Stomach (tissue), 9 donors: ENCODE results near the gene SLC41A3. TPM values are rescaled to one million over a fixed set of nuclear protein-coding genes. Genes with fewer than 3 reads are reported as not detected.

Source experiments
- DNase-seq, 2 donors: peaks; one replicate each; pipeline versions ENCODE4 v3.0.0 to v3.0.0-alpha.2; 2013 to 2019
- H3K27ac ChIP-seq, 5 donors: fragments of 200-600 bp in 4 of 5; sonication (generic) in 4 of 5; one replicate each; pipeline ENCODE4 v1.5.1; 2013 to 2019; ENCODE audit warnings: mild to moderate bottlenecking in 1 of 5, moderate library complexity in 1 of 5
- H3K27me3 ChIP-seq, 3 donors: fragments of 200-600 bp; sonication (generic); one replicate each; pipeline ENCODE4 v1.5.1; 2017 to 2019; ENCODE audit warnings: mixed run types in 1 of 3
- H3K36me3 ChIP-seq, 4 donors: fragments of 200-600 bp; sonication (generic); 1 replicate in 3 of 4; 2 replicates in 1 of 4; pipeline ENCODE4 v1.5.1; 2016 to 2019
- H3K4me1 ChIP-seq, 4 donors: fragments of 200-600 bp; sonication (generic); one replicate each; pipeline ENCODE4 v1.5.1; 2016 to 2019
- H3K4me3 ChIP-seq, 4 donors: fragments of 200-600 bp; sonication (generic) in 3 of 4; one replicate each; pipeline ENCODE4 v1.5.1; 2016 to 2019; ENCODE audit warnings: mild to moderate bottlenecking in 1 of 4
- H3K9me3 ChIP-seq, 4 donors: fragments of 200-600 bp; sonication (generic); one replicate each; pipeline ENCODE4 v1.5.1; 2016 to 2019
- EP300 ChIP-seq: sonication (generic); formaldehyde crosslinking; IDR thresholded peaks from one replicate; pipeline ENCODE4 v1.6.1; 2017; ENCODE audit warnings: antibody characterized with exemption
- POLR2A ChIP-seq, 4 donors: fragments of 450-650 bp; IDR thresholded peaks; one replicate each; pipeline ENCODE4 v1.6.1; 2016; ENCODE audit warnings: antibody characterized with exemption in 4 of 4, control low read depth in 2 of 4, mild to moderate bottlenecking in 1 of 4, moderate library complexity in 1 of 4
- POLR2AphosphoS5 ChIP-seq, 3 donors: sonication (generic); formaldehyde crosslinking; IDR thresholded peaks; one replicate each; pipeline ENCODE4 v1.6.1; 2016; ENCODE audit warnings: antibody characterized with exemption in 3 of 3
- WGBS, 5 donors: extraction: QIAGEN DNeasy Blood & Tissue Kit in 3 of 5; methylation state at CpG; one replicate each; pipeline versions ENCODE4 v1.1.5 to v1.1.7; 2013 to 2018; 5-methylcytosine and 5-hydroxymethylcytosine counted together
- intact Hi-C: fragments of 100-400 bp; cut with DNase I; formaldehyde crosslinking; loops from one replicate; pipeline ENCODE4 v1.15.1; 2023; ENCODE audit warnings: low total_unique reads
- polyA plus RNA-seq, 3 donors: library from polyadenylated mRNA; stranded (reverse); fragments of 200-250 nt; gene quantifications; one replicate each; pipeline ENCODE4 v1.2.3, GENCODE V29; 2013
- total RNA-seq, 5 donors: library from RNA; depleted of rRNA; stranded (reverse); fragments of >200 nt; gene quantifications; one replicate each; pipeline versions ENCODE4 v1.1.0 to v1.2.3, GENCODE V29; 2014 to 2016
- TF ChIP-seq, protein P1 (sequence below), 7 experiments: fragments of 450-650 bp in 4 of 7; fragments of 200-600 bp in 3 of 7; sonication (generic) in 3 of 7; IDR thresholded peaks; one replicate each; pipeline ENCODE4 v1.5.1; 2016 to 2019; ENCODE audit warnings: antibody characterized with exemption in 7 of 7, control low read depth in 2 of 7, mild to moderate bottlenecking in 1 of 7
- donor health status: healthy with polysubstance abuse.
- donor health status: Bipolar disorder and iron deficiency.
- donor health status: healthy.

Gene SLC41A3
- total and polyA plus RNA-seq, 8 donors: 15.4 to 81.7 (median 27.9) TPM

DNA sequence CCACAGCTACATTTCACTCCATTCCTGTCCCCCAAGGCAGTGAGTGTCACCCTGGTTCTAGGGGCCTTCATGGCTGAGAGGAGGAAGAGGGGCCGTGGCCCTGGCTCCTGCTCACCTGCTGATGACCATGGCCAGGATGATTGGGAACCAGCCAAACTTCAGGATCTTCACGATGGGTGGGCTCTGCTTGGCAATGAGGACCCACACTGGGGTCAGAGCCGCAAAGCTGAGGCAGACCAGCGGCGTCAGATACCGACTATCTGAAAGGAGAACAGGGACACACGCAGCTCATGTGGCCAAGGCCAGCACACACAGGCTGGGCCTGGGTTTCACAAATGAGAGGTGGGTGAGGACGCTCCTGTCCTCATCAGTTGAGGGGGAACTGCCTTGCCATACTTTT lies 67.3 kb downstream of the SLC41A3 start:
- WGBS, 5 donors: 94 to 97% (median 96%) methylated on average over 7 to 8 of the region's 8 CpGs
- Histone ChIP-seq H3K36me3 (peaks cover 0 to 75% (median 58%) of the 10 kb centered on the region in 4 donors), H3K27ac (no peak overlapping the region), H3K4me3 (no peak overlapping the region), H3K27me3 (no peaks in the 10 kb centered on the region), H3K4me1 (no peaks in the 10 kb centered on the region), H3K9me3 (no peaks in the 10 kb centered on the region)
- DNase-seq: no peak
- TF ChIP-seq POLR2AphosphoS5 (IDR thresholded peaks at IDR 0.05) (no peak), POLR2A (IDR thresholded peaks at IDR 0.05) (no peak), EP300 (no peak)
- TF ChIP-seq, protein P1, sequence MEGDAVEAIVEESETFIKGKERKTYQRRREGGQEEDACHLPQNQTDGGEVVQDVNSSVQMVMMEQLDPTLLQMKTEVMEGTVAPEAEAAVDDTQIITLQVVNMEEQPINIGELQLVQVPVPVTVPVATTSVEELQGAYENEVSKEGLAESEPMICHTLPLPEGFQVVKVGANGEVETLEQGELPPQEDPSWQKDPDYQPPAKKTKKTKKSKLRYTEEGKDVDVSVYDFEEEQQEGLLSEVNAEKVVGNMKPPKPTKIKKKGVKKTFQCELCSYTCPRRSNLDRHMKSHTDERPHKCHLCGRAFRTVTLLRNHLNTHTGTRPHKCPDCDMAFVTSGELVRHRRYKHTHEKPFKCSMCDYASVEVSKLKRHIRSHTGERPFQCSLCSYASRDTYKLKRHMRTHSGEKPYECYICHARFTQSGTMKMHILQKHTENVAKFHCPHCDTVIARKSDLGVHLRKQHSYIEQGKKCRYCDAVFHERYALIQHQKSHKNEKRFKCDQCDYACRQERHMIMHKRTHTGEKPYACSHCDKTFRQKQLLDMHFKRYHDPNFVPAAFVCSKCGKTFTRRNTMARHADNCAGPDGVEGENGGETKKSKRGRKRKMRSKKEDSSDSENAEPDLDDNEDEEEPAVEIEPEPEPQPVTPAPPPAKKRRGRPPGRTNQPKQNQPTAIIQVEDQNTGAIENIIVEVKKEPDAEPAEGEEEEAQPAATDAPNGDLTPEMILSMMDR (IDR thresholded peaks at IDR 0.05): no peak
- intact Hi-C loops: no loop called here

DNA sequence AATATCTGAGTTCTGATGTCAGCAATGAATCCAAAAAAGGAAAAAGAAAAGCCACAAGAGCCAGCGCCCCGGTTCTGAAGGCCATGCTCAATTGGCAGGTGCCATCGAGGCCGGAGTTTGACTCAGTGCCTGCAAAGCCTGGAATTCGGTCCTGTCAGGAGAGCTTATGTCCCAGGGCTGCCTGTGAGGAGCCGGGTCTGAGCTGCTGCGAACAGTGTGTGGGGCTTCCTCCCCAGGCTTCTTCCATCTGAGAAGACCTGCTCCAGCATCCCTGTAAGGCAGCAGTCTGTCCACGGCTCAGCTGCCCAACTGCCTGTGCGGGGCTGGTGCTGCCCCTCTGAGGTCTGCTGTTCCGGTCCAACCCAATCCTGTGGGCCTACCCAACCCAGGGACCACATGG lies 68.8 kb downstream of the SLC41A3 start:
- intact Hi-C loops: no loop called here
- Histone ChIP-seq H3K27ac (no peak overlapping the region), H3K27me3 (no peaks in the 10 kb centered on the region), H3K4me1 (no peaks in the 10 kb centered on the region), H3K36me3 (peaks cover 0 to 82% (median 66%) of the 10 kb centered on the region in 4 donors), H3K9me3 (no peaks in the 10 kb centered on the region), H3K4me3 (no peak overlapping the region)
- TF ChIP-seq, protein P1 (IDR thresholded peaks at IDR 0.05): no peak
- no peak for TF ChIP-seq EP300
- TF ChIP-seq POLR2AphosphoS5 (IDR thresholded peaks at IDR 0.05): no peak
- no peak for TF ChIP-seq POLR2A (IDR thresholded peaks at IDR 0.05)
- 84 to 90% (median 88%) methylated on average over 10 of the region's 10 CpGs for WGBS, 5 donors
- no peak for DNase-seq

DNA sequence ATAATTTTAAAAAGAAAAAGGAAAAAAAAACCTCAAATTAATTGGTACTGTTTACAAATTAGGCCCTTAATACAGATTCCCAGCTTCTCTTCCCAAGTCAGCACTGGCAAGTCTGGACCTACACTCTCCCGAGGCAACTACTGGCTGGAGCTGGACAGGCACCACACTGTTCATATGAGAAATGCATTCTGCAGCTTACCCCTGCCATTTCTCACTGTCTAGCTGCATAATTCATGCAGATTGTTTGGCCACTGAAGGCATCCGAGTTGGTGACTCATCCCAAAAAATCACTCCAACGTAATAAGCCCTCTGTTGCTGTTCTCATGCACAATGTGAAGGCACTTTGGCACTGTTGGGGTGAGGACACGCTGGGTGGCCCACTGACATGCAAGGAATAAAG lies 69.7 kb downstream of the SLC41A3 start:
- WGBS, 5 donors: 62 to 80% (median 71%) methylated on average over 4 of the region's 4 CpGs
- Histone ChIP-seq H3K4me3 (no peak overlapping the region), H3K27ac (no peak overlapping the region), H3K4me1 (no peaks in the 10 kb centered on the region), H3K9me3 (no peaks in the 10 kb centered on the region), H3K27me3 (no peaks in the 10 kb centered on the region), H3K36me3 (peaks cover 0 to 82% (median 67%) of the 10 kb centered on the region in 4 donors)
- intact Hi-C loops: no loop called here
- TF ChIP-seq POLR2AphosphoS5 (IDR thresholded peaks at IDR 0.05): no peak
- TF ChIP-seq, protein P1 (IDR thresholded peaks at IDR 0.05): no peak
- no peak for TF ChIP-seq POLR2A (IDR thresholded peaks at IDR 0.05)
- TF ChIP-seq EP300: no peak
- DNase-seq: peak in 1 of 2 donors; percentile 15

DNA sequence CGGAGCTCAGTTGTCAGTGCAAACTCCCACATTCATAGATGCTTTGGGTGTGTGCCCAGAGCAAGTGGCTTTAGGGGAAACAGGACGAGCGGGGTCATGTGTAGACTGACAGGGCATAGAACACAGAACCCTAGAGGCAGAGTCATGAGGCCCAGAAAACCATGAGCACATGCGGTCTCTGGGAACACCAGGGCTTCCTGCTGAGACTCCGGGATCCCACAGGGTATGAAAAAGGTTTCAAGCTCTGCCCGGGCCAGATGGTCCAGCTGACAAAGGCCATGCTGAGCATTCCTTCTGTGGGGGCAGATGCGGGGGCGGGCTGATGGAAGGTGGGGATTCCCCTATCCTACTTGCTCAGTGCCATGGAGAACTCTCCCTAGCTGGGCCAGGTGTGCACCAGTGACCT lies 70.2 kb downstream of the SLC41A3 start:
- Histone ChIP-seq H3K4me3 (no peak overlapping the region), H3K27ac (no peak overlapping the region), H3K4me1 (no peaks in the 10 kb centered on the region), H3K9me3 (no peaks in the 10 kb centered on the region), H3K27me3 (no peaks in the 10 kb centered on the region), H3K36me3 (peaks cover 0 to 85% (median 71%) of the 10 kb centered on the region in 4 donors)
- TF ChIP-seq, protein P1 (IDR thresholded peaks at IDR 0.05): no peak
- no peak for TF ChIP-seq EP300
- no peak for TF ChIP-seq POLR2A (IDR thresholded peaks at IDR 0.05)
- no peak for TF ChIP-seq POLR2AphosphoS5 (IDR thresholded peaks at IDR 0.05)
- 71 to 93% (median 89%) methylated on average over 8 of the region's 8 CpGs for WGBS, 5 donors
- intact Hi-C loops: no loop called here
- no peak for DNase-seq
